NCI-H2029 treated with DMSO at 0.1 percent for 48 hours (cell line): Measurements from ENCODE around the gene SPSB1.
"Not testable (repeated sequence)": the region's sequence is repeated elsewhere in the genome, so short reads cannot be mapped to it uniquely, and the experiment has no call there.

Source experiments
- DNase-seq: peaks from one replicate; lab custom pipeline; 2025; lab: John Stamatoyannopoulos, UW

The SPSB1 gene

GRCh38 chr1:9367806-9368205 is 75.1 kb downstream of the SPSB1 start:
- DNase-seq, result no peak

GRCh38 chr1:9368356-9368755 is 75.7 kb downstream of the SPSB1 start:
- no peak for DNase-seq

GRCh38 chr1:9369964-9370788 is 77.5 kb downstream of the SPSB1 start:
- no peak for DNase-seq

- no peak for DNase-seq
Measured at GRCh38 chr1:9371391-9371935, 78.8 kb downstream of the SPSB1 start.

- no peak for DNase-seq
Measured at GRCh38 chr1:9371951-9372350, 79.3 kb downstream of the SPSB1 start.

GRCh38 chr1:9373619-9374018 is 80.9 kb downstream of the SPSB1 start:
- DNase-seq, result no peak

- no peak for DNase-seq
Measured at GRCh38 chr1:9374748-9375341, 82.2 kb downstream of the SPSB1 start.

- DNase-seq, result no peak
Measured at GRCh38 chr1:9375912-9376311, 83.2 kb downstream of the SPSB1 start.

- no peak for DNase-seq
Measured at GRCh38 chr1:9376430-9376829, 83.7 kb downstream of the SPSB1 start.

- DNase-seq, result no peak
Measured at GRCh38 chr1:9376886-9377333, 84.2 kb downstream of the SPSB1 start.

GRCh38 chr1:9378801-9379200 is 86.1 kb downstream of the SPSB1 start:
- no peak for DNase-seq

- DNase-seq, result no peak
Measured at GRCh38 chr1:9380711-9381110, 88.0 kb downstream of the SPSB1 start.

- DNase-seq, result no peak
Measured at GRCh38 chr1:9382643-9383491, 90.2 kb downstream of the SPSB1 start.

- no peak for DNase-seq
Measured at GRCh38 chr1:9384128-9384527, 91.4 kb downstream of the SPSB1 start.

- no peak for DNase-seq
Measured at GRCh38 chr1:9384751-9385245, 92.1 kb downstream of the SPSB1 start.

- not testable (repeated sequence) for DNase-seq
Measured at GRCh38 chr1:9385392-9385791, 92.7 kb downstream of the SPSB1 start.

- no peak for DNase-seq
Measured at GRCh38 chr1:9385801-9386573, 93.3 kb downstream of the SPSB1 start.

- no peak for DNase-seq
Measured at GRCh38 chr1:9388335-9389180, 95.9 kb downstream of the SPSB1 start.

GRCh38 chr1:9389968-9390367 is 97.3 kb downstream of the SPSB1 start:
- DNase-seq, result no peak

- DNase-seq, result no peak
Measured at GRCh38 chr1:9391620-9392019, 98.9 kb downstream of the SPSB1 start.
